Posterior cingulate gyrus (tissue), 11 donors: ENCODE results near the gene ZC3H8.
"Not testable (repeated sequence)": the region's sequence is repeated elsewhere in the genome, so short reads cannot be mapped to it uniquely, and the experiment has no call there.

ENCODE experiments used
- DNase-seq, 10 donors: peaks; one replicate each; pipeline versions ENCODE4 v3.0.0 to v3.0.0-alpha.2; 2020 to 2021; ENCODE audit warnings: mixed read lengths in 3 of 10
- intact Hi-C: fragments of 100-400 bp; cut with DNase I; formaldehyde crosslinking; loops from one replicate; pipeline ENCODE4 v1.15.1; 2023

Gene ZC3H8

GRCh38 chr2:112254466-112255240, at the start of gene ZC3H8:
Gene ZC3H8 (minus strand): TSS chr2:112255042. CDS start chr2:112254981, 61 bp downstream.
- intact Hi-C loops, result loop anchor here (5.0 kb wide), 2 partner anchors 202 to 328 kb away; partner anchors contain the start of gene CHCHD5
- DNase-seq, result peak; percentile 89 to 99 (median 93)

DNA sequence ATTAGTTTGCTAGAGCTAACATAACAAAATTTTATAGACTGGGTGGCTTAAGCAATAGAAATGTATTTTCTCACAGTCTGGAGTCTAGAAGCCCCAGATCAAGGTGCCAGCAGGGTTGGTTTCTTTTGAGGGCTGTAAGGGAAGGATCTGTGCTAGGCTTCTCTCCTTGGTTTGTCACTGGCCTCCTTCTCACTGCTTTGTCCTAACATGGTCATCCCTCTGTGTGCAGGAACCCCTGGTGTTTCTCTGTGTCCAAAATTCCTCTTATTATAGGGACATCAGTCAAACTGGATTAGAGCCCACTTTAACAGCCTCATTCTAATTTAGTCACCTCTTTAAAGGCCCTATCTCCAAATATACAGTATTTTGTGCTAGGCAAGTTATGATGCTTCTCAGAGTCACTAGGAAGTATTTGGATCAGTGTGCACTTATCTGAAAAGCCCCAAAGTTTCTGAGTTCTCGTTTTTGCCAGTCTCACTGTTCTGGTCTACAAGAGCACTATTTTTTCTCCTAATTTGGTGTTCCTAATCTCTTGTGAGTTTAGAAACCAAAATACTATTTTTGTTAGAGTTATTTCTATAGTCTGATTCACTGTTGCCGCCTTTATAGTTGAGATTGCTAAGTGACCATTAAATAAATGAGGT, 49.6 kb upstream of the ZC3H8 start:
- intact Hi-C loops, result no loop called here
- DNase-seq, result no peak

GRCh38 chr2:112301973-112302372, 47.1 kb upstream of the ZC3H8 start:
- intact Hi-C loops, result no loop called here
- DNase-seq, result no peak

GRCh38 chr2:112301171-112301584, 46.3 kb upstream of the ZC3H8 start:
- intact Hi-C loops, result no loop called here
- no peak for DNase-seq

GRCh38 chr2:112296407-112296806, 41.6 kb upstream of the ZC3H8 start:
- no peak for DNase-seq
- intact Hi-C loops, result no loop called here

- intact Hi-C loops, result no loop called here
- no peak for DNase-seq
Measured at GRCh38 chr2:112295407-112296078, 40.7 kb upstream of the ZC3H8 start.

DNA sequence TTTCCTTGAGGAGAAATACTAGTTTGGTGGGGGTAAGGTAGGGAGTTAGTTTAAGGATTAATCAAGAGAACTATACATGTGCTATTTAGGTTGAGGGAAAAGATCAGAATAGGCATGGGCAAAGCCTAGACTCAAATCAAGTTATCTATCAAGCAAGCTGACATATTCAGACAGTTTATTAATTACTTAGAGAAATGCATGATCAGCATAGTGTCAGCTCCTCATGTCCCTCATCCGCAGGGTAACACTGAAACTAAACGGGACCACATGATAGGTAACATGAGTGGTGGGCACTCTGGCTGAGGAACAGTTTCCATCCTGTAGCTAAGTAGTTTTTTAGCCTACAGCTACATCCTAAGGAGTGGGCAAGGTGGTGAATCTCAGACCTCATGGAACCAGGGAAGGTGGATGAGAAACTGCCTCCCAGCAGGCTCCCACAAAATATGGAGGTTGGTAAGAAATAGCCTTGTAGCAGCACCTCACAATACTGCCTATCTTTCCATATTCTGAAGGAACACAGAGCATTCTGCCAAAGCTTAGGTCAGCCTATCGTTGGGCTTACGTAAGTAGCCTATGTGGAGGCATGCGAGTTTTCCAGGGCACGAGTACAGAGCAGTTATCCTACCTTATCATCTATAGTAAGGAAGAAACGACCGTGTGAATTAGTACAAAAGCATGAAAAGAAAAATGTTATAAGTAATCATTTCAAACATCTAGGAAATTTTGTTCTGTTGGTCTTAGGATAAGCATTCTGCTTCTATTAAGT, 39.0 kb upstream of the ZC3H8 start:
- DNase-seq, result no peak
- intact Hi-C loops, result no loop called here

DNA sequence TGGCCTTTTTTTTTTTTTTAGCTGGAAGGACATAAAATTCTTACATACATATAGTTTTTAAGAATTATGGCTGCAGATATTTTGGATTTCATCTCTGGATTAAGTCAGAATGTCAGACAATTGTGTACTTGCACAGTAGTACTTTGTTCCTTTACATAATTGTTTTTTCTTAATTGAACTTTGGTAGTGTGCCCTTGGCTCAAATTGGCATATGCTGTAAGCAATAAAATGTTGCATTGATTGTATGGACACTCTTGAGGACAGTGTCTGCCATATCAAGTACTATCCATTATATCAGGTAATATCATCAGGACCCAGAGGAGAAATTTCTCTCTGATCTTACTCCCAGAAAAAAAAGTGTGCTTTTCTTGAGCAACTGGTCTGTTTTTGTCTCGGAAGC, 35.8 kb upstream of the ZC3H8 start:
- no peak for DNase-seq
- intact Hi-C loops, result no loop called here

GRCh38 chr2:112290088-112290487, 35.2 kb upstream of the ZC3H8 start:
- intact Hi-C loops, result no loop called here

DNA sequence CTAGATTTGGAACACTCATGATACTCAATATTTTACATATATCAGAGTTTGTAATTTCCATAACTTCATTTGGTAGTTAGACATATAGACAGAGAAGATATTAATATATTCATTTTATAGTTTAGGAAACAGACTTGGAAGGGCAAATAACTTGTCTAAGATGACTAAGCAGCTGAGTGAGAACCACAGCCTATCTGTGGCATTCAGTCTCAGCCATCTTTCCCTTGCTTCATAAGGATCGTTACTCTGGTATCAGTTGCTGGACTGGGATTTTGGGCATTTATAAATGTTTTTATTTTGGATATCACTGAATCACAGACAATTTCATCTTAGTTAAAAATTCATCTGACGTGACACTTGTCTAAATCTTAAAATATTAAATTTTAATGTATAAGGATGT, 28.7 kb upstream of the ZC3H8 start:
- intact Hi-C loops, DNase-seq: not testable (repeated sequence)

More at GRCh38 chr2:112290088-112290487, 35.2 kb upstream of the ZC3H8 start:
- no peak for DNase-seq

GRCh38 chr2:112282066-112282465, 27.2 kb upstream of the ZC3H8 start:
- DNase-seq, intact Hi-C loops: not testable (repeated sequence)

DNA sequence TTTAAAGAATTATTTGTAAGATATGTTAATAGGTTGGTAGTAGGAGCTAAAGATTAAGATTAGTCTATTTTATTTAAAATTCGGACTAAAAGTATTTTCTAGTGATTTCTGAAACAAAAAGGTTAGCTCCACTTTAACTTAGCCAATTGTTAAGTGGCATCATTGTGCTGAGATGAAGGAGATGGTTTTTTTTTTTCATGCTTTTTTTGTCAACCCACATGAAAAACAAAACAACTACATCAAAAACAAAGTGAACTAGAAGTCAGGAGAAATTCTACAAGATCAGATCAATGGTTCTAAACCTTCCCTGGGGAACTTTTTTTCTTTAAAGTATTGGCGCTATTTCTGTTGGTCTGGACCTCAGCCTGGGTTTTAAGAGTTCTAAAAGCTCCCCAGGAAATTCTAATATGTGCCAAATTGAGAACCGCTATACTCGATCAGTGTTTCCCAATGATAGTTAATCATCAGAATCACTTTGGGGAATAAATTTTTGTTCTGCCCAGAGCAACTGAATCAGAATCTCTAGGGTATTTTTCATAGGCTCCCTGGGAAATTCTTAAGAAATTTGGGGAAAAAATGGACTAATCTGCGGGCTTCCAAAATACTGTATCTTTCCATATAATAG, 22.9 kb upstream of the ZC3H8 start:
- intact Hi-C loops, result no loop called here
- DNase-seq, result no peak

DNA sequence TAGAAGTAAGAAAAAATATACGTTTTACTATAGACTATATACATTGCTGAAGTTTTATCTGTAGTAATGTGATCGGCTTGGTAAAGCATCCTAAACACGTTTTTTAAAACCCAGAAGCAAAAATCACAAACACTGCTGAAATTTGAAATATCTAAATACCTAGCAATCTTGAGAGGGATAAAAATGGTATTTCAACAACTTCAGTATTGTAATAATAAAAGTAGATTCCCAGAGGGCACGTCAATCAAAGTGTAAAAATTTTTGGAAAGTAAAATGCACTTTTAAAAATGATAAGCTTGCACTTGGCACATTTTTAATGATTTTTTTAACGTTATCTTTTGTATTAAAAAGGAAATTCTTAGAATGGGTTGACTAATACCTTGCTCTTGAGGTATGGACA, 22.1 kb upstream of the ZC3H8 start:
- DNase-seq, result no peak

DNA sequence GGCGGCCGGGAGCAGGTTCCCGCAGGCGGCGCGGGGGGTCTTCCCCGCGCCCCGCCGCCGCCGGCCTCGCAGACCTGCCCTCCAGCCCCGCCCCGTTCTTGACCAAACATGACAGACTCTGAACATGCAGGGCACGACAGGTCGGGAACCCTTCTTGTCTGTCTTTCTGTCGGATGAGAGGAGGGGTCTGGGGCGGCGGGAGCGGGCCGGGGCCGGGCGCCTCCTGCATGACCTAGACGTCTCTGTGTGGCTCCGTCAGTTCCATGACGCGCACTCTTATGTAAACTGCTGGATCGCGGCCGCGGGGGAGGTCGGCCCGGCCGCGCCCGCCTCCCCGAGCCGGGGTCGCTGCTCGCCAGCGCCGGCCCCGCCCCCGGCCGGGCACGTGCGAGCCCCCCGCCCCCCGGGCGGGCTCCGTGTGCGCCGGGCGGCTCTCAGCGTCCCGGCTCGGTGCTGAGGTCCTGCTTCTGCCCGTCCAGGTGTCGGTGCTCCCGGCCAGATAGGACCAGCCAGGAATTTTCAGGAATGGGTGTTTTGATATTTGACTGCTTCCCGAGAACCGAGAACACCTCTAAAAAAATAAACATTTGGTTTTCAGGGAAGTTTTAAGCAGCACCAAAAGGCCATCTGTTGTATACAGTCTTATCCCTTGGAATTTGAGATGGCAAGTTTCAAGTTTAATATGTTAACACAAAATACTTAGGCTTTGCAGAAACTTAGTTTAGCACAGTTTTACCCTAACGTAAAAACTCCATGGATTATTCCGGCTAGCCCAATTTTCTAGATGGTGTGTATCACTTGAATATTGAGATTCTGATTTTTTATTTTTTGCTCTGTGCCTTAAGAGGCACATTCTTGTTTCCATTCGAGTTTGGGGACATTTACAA, 21.3 kb upstream of the ZC3H8 start:
- intact Hi-C loops, result no loop called here
- DNase-seq, result peak; percentile 71 to 96 (median 80)

More for the DNA sequence above, 22.1 kb upstream of the ZC3H8 start:
- intact Hi-C loops, result no loop called here

DNA sequence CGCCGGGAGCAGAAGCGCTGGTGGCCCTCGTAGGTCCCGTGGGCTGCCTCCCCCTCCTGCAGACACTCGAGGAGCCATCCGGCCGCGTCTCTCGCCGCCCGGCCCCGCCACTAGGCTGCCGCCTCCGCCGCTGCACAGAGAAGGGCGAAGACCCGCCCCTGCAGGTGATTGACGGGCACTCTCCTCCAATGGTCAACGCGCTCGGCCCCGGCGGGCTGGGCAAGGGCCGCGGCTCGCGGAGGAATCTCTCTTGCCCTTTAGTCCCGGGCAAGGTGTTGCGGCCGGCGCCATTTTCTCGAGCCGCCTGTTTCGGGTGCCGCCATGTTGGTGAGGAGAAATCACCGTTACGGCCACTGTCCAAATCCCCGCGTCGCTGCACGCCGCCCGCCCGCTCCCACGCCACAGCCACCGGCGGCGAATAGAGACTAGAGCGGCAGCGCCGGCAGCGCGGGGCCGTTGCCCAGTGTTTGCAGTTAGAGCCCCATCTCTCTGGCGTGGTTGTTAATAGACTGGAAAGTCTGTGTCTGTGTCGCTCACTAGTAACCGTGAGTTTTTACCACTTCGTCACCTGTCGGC, 20.6 kb upstream of the ZC3H8 start, which contains the start of gene ZC3H6:
Gene ZC3H6 (plus strand): TSS at position 287 of the 576 bp plus-strand sequence. CDS start 398 bp downstream, outside the sequence.
- intact Hi-C loops, result no loop called here
- DNase-seq, result peak; percentile 99 to 100 (median 100)

- DNase-seq, result no peak
- intact Hi-C loops, result loop anchor here (2.0 kb wide), 1 partner anchor 15 kb away; no protein-coding TSS in a partner anchor
Measured at GRCh38 chr2:112273349-112273748, 18.5 kb upstream of the ZC3H8 start.

- intact Hi-C loops, result loop anchor here (2.0 kb wide), 1 partner anchor 14 kb away; no protein-coding TSS in a partner anchor
Measured at GRCh38 chr2:112272669-112273068, 17.8 kb upstream of the ZC3H8 start.

DNA sequence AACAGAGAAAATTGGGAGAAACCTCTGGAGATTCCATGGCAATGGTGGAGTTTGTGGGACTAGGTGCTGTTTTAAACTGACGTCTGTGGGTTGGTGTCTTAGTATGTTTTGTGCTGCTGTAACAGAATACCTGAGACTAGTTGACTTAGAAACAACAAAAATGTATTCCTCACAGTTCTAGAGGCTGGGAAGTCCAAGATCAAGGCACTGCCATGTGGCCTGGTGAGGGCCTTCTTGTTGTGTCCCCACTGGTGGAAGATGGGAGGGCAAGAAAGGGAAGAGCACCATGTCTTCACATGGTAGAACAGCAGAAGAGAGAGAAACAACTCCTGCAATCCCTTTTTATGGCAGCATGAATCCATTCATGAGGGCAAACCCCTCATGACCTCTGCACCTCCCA, 13.7 kb upstream of the ZC3H8 start:
- intact Hi-C loops, result no loop called here
- no peak for DNase-seq

More at GRCh38 chr2:112272669-112273068, 17.8 kb upstream of the ZC3H8 start:
- DNase-seq, result no peak
